NB4 (cell line): ENCODE results near the gene AK8.
A peak's percentile ranks its signal among the peaks of the same experiment; 100 is the strongest.

Experiments
- DNase-seq: peaks from one replicate; pipeline ENCODE4 v3.0.0; 2010; ENCODE audit warnings: low read depth
- H3K4me3 ChIP-seq: one replicate; pipeline ENCODE4 v1.5.1; 2011; ENCODE audit warnings: mild to moderate bottlenecking, low read depth, low read length, moderate library complexity
- CTCF ChIP-seq: IDR thresholded peaks from one replicate; pipeline ENCODE4 v1.5.1; 2012; ENCODE audit warnings: low read depth, low read length
- MAX ChIP-seq: IDR thresholded peaks from 2 replicates; pipeline ENCODE4 v1.6.1; 2011; ENCODE audit warnings: low read depth, low read length
- MYC ChIP-seq: IDR thresholded peaks from 2 replicates; pipeline ENCODE4 v1.6.1; 2011; ENCODE audit warnings: low read depth, low read length
- POLR2A ChIP-seq: IDR thresholded peaks from 2 replicates; pipeline ENCODE4 v1.6.1; 2011; ENCODE audit warnings: mild to moderate bottlenecking; ENCODE audit not compliant: insufficient read length; ENCODE audit errors: extremely low read depth

Gene AK8

GRCh38 chr9:132769906-132770769, 107.9 kb downstream of the AK8 start:
- peak; percentile 82 for DNase-seq
- TF ChIP-seq CTCF (no peak), MYC (peak; percentile 94), MAX (peak; percentile 78), POLR2A (peak; percentile 63)
- peak overlapping the region; percentile 89 for H3K4me3 ChIP-seq

GRCh38 chr9:132768932-132769905, 108.9 kb downstream of the AK8 start:
- TF ChIP-seq MAX (no peak), MYC (no peak), POLR2A (peak; percentile 24), CTCF (peak; percentile 33)
- H3K4me3 ChIP-seq, result peak overlapping the region; percentile 89
- peak; percentile 83 for DNase-seq

- H3K4me3 ChIP-seq, result no peak overlapping the region
- no peak for DNase-seq
- TF ChIP-seq MAX, result no peak
- no peak for TF ChIP-seq CTCF
- TF ChIP-seq POLR2A, result no peak
- TF ChIP-seq MYC, result no peak
Measured at GRCh38 chr9:132763574-132763973, 114.5 kb downstream of the AK8 start.

- TF ChIP-seq POLR2A (no peak), MAX (no peak), CTCF (no peak)
- H3K4me3 ChIP-seq, result no peak overlapping the region
- DNase-seq, result no peak
Measured at GRCh38 chr9:132762896-132763295, 115.2 kb downstream of the AK8 start.

GRCh38 chr9:132761602-132762001, 116.5 kb downstream of the AK8 start:
- no peak for DNase-seq
- no peak for TF ChIP-seq CTCF
- no peak for TF ChIP-seq MAX
- TF ChIP-seq POLR2A, result no peak
- TF ChIP-seq MYC, result no peak
- no peak overlapping the region for H3K4me3 ChIP-seq
